ENCODE results near the gene APCS.

APCS gene

GRCh38 chr1:159560599-159560998 is 27.0 kb upstream of the APCS start:
- Histone ChIP-seq H3K4me1 (ENCODE audit: control insufficient read depth in 1 of 2, insufficient read depth in 1 of 2, low read depth in 1 of 2, low read length in 1 of 2) (no peaks in the 10 kb centered on the region), H3K27me3 (no peaks in the 10 kb centered on the region), H3K9me3 (no peaks in the 10 kb centered on the region), H3K36me3 (no peaks in the 10 kb centered on the region), H3K27ac (no peak overlapping the region), H3K4me3 (ENCODE audit: low read depth in 1 of 2, low read length in 1 of 2) (no peak overlapping the region)
- no peak for TF ChIP-seq CTCF (IDR thresholded peaks at IDR 0.05)

- Histone ChIP-seq H3K4me1 (ENCODE audit: control insufficient read depth in 1 of 2, insufficient read depth in 1 of 2, low read depth in 1 of 2, low read length in 1 of 2) (no peaks in the 10 kb centered on the region), H3K36me3 (no peaks in the 10 kb centered on the region), H3K4me3 (ENCODE audit: low read depth in 1 of 2, low read length in 1 of 2) (no peak overlapping the region), H3K9me3 (no peaks in the 10 kb centered on the region), H3K27me3 (no peaks in the 10 kb centered on the region), H3K27ac (no peak overlapping the region)
- no peak for TF ChIP-seq CTCF (IDR thresholded peaks at IDR 0.05)
Measured at GRCh38 chr1:159561497-159561896, 26.1 kb upstream of the APCS start.

DNA sequence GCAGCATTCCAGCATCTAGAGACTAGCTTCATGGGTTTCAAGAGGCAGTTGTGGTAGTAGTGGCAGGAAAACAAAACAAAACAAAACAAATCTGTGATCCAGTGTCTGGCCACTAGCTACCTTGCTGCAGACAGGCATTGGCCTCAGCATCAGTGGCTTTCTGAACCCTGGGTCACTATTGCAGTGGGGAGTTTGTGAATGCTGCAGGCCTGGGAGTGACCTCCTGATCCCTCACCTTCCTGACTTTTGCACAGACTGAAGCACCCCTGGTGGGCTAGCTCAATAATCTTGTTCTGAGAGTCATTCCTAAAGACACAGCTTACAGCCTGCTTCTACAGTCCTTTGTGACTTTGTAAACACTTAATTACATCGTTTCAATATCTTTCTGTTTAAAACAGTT is 24.9 kb upstream of the APCS start:
- Histone ChIP-seq H3K27me3 (no peaks in the 10 kb centered on the region), H3K36me3 (no peaks in the 10 kb centered on the region), H3K27ac (no peak overlapping the region), H3K4me3 (ENCODE audit: low read depth in 1 of 2, low read length in 1 of 2) (no peak overlapping the region), H3K9me3 (no peaks in the 10 kb centered on the region), H3K4me1 (ENCODE audit: control insufficient read depth in 1 of 2, insufficient read depth in 1 of 2, low read depth in 1 of 2, low read length in 1 of 2) (no peaks in the 10 kb centered on the region)
- no peak for TF ChIP-seq CTCF (IDR thresholded peaks at IDR 0.05)

- no peak for TF ChIP-seq CTCF (IDR thresholded peaks at IDR 0.05)
- Histone ChIP-seq H3K4me1 (ENCODE audit: control insufficient read depth in 1 of 2, insufficient read depth in 1 of 2, low read depth in 1 of 2, low read length in 1 of 2) (no peaks in the 10 kb centered on the region), H3K36me3 (no peaks in the 10 kb centered on the region)
Measured at GRCh38 chr1:159577446-159577845, 10.2 kb upstream of the APCS start.

GRCh38 chr1:159580340-159580739 is 7.3 kb upstream of the APCS start:
- Histone ChIP-seq H3K27ac (no peak overlapping the region), H3K4me3 (ENCODE audit: low read depth in 1 of 2, low read length in 1 of 2) (no peak overlapping the region), H3K27me3 (no peaks in the 10 kb centered on the region), H3K36me3 (no peaks in the 10 kb centered on the region), H3K9me3 (no peaks in the 10 kb centered on the region), H3K4me1 (ENCODE audit: control insufficient read depth in 1 of 2, insufficient read depth in 1 of 2, low read depth in 1 of 2, low read length in 1 of 2) (no peaks in the 10 kb centered on the region)
- TF ChIP-seq CTCF (IDR thresholded peaks at IDR 0.05) = no peak

More at GRCh38 chr1:159577446-159577845, 10.2 kb upstream of the APCS start:
- Histone ChIP-seq H3K27me3 (no peaks in the 10 kb centered on the region), H3K9me3 (no peaks in the 10 kb centered on the region), H3K4me3 (ENCODE audit: low read depth in 1 of 2, low read length in 1 of 2) (no peak overlapping the region), H3K27ac (no peak overlapping the region)

- no peaks in the 10 kb centered on the region for H3K4me1 ChIP-seq (ENCODE audit: control insufficient read depth in 1 of 2, insufficient read depth in 1 of 2, low read depth in 1 of 2, low read length in 1 of 2)
- no peaks in the 10 kb centered on the region for H3K27me3 ChIP-seq
- H3K9me3 ChIP-seq = no peaks in the 10 kb centered on the region
- no peak overlapping the region for H3K4me3 ChIP-seq (ENCODE audit: low read depth in 1 of 2, low read length in 1 of 2)
- TF ChIP-seq CTCF (IDR thresholded peaks at IDR 0.05) = no peak
- no peaks in the 10 kb centered on the region for H3K36me3 ChIP-seq
- H3K27ac ChIP-seq = no peak overlapping the region
Measured at GRCh38 chr1:159581422-159581821, 6.2 kb upstream of the APCS start.
